ENCODE measurements around the gene GSTM2. TPM values are rescaled to one million over a fixed set of nuclear protein-coding genes. Genes with fewer than 3 reads are reported as not detected.

Gene GSTM2
- total and polyA plus RNA-seq, 11 donors = 20.5 to 101 (median 62.3) TPM

DNA sequence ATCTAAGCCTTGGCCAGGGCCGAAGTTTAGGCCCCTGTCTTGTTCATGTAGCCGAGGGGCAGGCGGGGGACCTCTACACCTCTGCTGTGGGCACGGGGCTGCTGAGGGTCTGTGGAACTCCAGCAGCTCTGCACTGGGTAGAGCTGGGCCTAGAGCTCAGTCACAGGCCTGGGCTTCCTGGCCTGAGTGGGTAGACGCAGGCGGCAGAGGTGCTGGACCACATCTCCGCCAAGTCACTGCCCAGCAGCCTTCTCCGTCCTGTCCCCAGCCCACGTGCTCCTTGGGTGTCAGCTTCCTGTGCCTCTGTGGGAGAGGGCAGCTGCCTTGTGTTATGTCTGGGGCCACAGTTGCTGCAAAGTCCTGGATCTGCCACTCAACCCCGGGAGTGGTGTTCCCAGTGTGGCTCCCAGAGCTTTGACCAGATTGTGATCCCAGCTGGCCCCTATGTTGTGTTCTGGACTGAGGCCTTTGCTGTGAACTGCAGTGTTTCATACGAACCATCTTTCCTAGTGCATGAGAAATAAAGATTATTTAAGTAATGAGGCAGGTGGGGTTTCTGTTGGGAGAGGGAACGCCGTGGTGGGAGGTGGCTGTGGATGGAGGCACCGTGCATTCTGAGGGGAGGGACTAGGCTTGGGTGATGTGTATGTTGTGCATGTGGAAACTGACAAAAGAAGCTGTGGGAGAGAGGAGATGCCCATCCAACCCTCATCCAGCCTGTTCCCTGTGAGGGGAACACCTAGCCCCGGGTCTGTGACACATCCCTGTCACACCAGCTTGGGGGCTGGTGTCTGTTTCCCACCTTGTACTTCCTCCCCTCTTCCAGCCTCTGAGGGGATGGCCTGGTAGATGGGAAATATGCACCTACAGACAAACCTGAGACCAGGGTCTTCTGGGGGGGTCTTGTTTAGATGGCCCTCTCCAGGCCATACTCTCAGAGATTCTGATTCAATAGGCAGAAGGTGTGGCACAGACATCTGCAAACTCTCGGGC lies 36.0 kb upstream of the GSTM2 start:
- Histone ChIP-seq H3K36me3 (peaks cover 0 to 52% (median 39%) of the 10 kb centered on the region in 9 donors), H3K9me3 (no peaks in the 10 kb centered on the region), H3K4me1 (peaks cover 0 to 22% (median 7%) of the 10 kb centered on the region in 12 donors), H3K27ac (no peak overlapping the region), H3K27me3 (no peaks in the 10 kb centered on the region), H3K4me3 (no peak overlapping the region)
- intact Hi-C loops (cut with DNase I) = loop anchor here in 2 of 10 donors (5.0 kb wide), 1 partner anchor 85 kb away; the partner anchor contains the start of gene GNAI3 (in 2 of the 2)
- no peak for ATAC-seq
- TF ChIP-seq, protein P1, sequence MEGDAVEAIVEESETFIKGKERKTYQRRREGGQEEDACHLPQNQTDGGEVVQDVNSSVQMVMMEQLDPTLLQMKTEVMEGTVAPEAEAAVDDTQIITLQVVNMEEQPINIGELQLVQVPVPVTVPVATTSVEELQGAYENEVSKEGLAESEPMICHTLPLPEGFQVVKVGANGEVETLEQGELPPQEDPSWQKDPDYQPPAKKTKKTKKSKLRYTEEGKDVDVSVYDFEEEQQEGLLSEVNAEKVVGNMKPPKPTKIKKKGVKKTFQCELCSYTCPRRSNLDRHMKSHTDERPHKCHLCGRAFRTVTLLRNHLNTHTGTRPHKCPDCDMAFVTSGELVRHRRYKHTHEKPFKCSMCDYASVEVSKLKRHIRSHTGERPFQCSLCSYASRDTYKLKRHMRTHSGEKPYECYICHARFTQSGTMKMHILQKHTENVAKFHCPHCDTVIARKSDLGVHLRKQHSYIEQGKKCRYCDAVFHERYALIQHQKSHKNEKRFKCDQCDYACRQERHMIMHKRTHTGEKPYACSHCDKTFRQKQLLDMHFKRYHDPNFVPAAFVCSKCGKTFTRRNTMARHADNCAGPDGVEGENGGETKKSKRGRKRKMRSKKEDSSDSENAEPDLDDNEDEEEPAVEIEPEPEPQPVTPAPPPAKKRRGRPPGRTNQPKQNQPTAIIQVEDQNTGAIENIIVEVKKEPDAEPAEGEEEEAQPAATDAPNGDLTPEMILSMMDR (IDR thresholded peaks at IDR 0.05) = no peak
- no peak for TF ChIP-seq POLR2A (IDR thresholded peaks at IDR 0.05)
- 82 to 89% (median 86%) methylated on average over 11 to 16 of the region's 16 CpGs for WGBS, 4 donors
- no peak for DNase-seq

DNA sequence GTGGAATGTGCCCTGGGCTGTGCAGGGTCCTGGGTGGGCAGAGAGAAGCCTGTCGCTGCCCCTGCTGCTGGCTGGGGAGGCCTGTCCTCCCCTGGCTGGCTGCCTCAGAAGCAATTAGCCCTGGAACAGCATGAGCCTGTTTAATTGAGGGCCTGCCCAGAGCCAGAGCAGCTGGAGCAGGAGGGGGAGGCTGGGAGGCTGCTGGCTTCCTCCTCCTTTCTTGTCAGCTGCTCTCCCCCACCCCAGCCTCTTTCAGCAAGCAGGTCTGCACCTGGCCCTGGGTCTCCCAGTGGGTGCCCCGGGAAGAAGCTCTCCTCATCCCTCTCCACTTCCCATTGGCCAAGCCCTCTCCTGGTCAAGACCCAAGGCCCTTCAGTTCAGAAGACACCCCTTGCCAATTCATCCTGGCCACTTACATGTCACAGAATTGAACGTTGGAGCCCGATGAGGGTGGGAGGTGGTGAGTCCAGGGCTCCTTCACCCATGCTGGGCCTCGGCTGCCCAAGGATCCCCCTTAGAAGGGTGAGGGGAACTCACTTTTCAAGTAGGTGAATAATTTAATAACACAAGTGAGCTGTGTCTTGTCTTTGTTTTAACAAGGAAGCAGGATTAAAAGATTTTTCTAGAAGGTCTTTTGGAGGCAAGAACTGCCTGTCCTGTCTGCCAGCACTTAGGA lies 35.0 kb upstream of the GSTM2 start:
- H3K27me3 ChIP-seq = no peaks in the 10 kb centered on the region
- ATAC-seq (peak in 2 of 4 donors; percentile 21 to 35), DNase-seq (no peak)
- TF ChIP-seq, protein P1 (IDR thresholded peaks at IDR 0.05) = no peak
- no peak for TF ChIP-seq POLR2A (IDR thresholded peaks at IDR 0.05)
- peaks cover 0 to 42% (median 29%) of the 10 kb centered on the region in 9 donors for H3K36me3 ChIP-seq
- no peaks in the 10 kb centered on the region for H3K9me3 ChIP-seq
- peaks cover 0 to 24% (median 7%) of the 10 kb centered on the region in 12 donors for H3K4me1 ChIP-seq
- H3K4me3 ChIP-seq = no peak overlapping the region
- WGBS, 4 donors = 61 to 70% (median 66%) methylated on average over 5 of the region's 5 CpGs
- H3K27ac ChIP-seq = no peak overlapping the region
- intact Hi-C loops (cut with DNase I) = loop anchor here in 2 of 10 donors (5.0 kb wide), 1 partner anchor 86 kb away; the partner anchor contains the start of gene GNAI3 (in 2 of the 2)

DNA sequence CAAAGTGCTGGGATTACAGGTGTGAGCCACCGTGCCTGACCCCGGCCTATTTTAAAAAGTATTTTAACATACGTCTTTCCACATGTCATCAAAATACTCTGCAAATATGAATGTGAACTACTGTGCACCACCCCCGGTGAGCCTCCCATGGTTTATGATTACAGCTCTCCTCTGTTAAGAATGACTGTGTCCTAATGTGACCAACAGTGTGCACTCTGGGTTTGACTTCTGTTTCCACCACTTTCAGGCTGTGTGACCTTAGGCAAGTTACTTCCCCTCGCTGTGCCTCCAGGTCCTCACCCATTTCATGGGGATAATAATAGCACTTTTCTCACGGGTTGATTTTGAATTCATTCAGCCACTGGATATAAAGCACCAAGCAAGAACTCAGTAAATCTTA lies 33.6 kb upstream of the GSTM2 start:
- DNase-seq (no peak), ATAC-seq (no peak)
- 81 to 83% (median 82%) methylated on average over 6 of the region's 6 CpGs for WGBS, 4 donors
- no peak overlapping the region for H3K27ac ChIP-seq
- H3K4me3 ChIP-seq = no peak overlapping the region
- TF ChIP-seq, protein P1 (IDR thresholded peaks at IDR 0.05) = no peak
- TF ChIP-seq POLR2A (IDR thresholded peaks at IDR 0.05) = no peak
- peaks cover 0 to 24% (median 7%) of the 10 kb centered on the region in 12 donors for H3K4me1 ChIP-seq
- no peaks in the 10 kb centered on the region for H3K9me3 ChIP-seq
- no peaks in the 10 kb centered on the region for H3K27me3 ChIP-seq
- H3K36me3 ChIP-seq = peaks cover 0 to 28% (median 16%) of the 10 kb centered on the region in 9 donors
- intact Hi-C loops (cut with DNase I) = loop anchor here in 2 of 10 donors (5.0 kb wide), 1 partner anchor 87 kb away; the partner anchor contains the start of gene GNAI3 (in 2 of the 2)

Data from heart left ventricle (tissue), 16 donors.